Stimulated activated CD4-positive, alpha-beta T cell treated with anti-CD3 and anti-CD28 coated beads, TNF-alpha, amount 100 ng/mL, for 24 hours (primary cell): Measurements from ENCODE around the gene ARFGEF3.
A peak's percentile ranks its signal among the peaks of the same experiment; 100 is the strongest.
"Not testable (repeated sequence)": the region's sequence is repeated elsewhere in the genome, so short reads cannot be mapped to it uniquely, and the experiment has no call there.

Experiments used
- DNase-seq, 3 experiments: peaks; one replicate each; pipeline ENCODE4 v3.0.0-alpha.2; 2020; ENCODE audit warnings: low read depth in 3 of 3

The ARFGEF3 gene, protein sequence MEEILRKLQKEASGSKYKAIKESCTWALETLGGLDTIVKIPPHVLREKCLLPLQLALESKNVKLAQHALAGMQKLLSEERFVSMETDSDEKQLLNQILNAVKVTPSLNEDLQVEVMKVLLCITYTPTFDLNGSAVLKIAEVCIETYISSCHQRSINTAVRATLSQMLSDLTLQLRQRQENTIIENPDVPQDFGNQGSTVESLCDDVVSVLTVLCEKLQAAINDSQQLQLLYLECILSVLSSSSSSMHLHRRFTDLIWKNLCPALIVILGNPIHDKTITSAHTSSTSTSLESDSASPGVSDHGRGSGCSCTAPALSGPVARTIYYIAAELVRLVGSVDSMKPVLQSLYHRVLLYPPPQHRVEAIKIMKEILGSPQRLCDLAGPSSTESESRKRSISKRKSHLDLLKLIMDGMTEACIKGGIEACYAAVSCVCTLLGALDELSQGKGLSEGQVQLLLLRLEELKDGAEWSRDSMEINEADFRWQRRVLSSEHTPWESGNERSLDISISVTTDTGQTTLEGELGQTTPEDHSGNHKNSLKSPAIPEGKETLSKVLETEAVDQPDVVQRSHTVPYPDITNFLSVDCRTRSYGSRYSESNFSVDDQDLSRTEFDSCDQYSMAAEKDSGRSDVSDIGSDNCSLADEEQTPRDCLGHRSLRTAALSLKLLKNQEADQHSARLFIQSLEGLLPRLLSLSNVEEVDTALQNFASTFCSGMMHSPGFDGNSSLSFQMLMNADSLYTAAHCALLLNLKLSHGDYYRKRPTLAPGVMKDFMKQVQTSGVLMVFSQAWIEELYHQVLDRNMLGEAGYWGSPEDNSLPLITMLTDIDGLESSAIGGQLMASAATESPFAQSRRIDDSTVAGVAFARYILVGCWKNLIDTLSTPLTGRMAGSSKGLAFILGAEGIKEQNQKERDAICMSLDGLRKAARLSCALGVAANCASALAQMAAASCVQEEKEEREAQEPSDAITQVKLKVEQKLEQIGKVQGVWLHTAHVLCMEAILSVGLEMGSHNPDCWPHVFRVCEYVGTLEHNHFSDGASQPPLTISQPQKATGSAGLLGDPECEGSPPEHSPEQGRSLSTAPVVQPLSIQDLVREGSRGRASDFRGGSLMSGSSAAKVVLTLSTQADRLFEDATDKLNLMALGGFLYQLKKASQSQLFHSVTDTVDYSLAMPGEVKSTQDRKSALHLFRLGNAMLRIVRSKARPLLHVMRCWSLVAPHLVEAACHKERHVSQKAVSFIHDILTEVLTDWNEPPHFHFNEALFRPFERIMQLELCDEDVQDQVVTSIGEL (N-terminal part only)

DNA sequence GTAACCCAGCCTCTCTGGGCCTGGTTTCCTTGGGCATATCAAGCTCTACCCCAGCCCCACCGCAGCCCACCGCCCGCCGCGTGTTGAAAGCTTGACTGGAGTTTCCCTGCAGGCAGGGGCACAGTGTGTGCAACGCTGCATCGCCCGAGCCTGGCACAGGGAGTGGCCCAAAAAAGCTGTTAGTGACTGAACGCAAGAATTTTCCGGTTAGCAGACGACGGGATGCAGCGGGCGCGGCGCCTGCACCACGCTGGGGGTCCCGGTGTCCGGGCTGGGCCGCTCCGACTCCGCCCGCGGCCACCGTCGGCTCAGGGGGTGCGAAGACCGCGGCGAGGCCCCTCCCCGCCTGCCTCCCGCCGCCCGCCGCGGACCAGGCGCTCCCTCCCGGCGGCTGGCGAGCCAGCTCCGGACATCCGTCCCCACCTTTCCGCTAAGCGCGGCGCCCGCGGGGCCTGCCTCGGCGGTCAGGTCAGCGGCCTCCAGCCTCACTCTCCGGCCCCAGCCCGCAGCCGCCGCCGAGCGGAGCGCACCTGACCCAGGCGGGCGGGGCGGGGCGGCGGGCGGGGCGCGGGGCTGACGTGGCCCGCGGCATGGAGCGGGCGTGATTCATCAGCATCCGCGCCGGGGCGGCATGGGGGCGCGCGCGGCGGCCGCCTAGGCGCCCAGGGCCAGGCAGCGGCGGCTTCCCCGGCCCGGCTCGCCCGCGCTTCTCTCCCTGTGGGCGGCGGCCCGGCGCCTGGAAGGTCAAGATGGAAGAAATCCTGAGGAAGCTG, at the start of gene ARFGEF3:
Gene ARFGEF3 (plus strand): TSS at position 602 of the 773 bp plus-strand sequence. CDS start 148 bp downstream, at position 750.
- DNase-seq = peak in 2 of 3 experiments; percentile 11 to 65

DNA sequence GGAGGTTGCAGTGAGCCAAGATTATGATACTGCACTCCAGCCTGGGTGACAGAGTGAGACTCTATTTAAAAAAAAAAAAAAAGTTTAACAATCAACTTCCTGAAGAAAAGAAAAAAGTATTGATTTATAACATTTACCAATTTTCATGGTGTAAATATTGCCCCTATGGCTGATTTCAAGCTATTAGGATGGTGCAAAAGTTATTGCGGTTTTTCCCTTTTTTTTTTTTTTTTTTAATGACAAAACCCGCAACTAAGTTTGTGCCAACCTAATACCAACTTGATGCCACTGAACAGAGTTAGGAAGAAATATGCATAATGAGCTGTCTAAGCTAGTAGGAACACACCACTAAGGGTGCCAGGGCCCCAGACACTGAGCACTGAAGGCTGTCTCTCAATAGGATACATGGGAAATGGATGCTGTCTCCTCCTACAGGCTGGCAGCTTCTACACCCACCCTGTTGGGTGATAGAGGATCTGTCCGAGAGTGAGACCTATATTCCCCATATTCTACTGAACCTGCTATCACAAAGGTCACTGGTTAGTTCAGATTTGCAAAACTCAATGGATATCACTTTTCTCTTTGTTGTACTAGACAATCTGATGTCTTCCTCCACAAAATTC, 48.0 kb upstream of the ARFGEF3 start:
- DNase-seq = no peak

DNA sequence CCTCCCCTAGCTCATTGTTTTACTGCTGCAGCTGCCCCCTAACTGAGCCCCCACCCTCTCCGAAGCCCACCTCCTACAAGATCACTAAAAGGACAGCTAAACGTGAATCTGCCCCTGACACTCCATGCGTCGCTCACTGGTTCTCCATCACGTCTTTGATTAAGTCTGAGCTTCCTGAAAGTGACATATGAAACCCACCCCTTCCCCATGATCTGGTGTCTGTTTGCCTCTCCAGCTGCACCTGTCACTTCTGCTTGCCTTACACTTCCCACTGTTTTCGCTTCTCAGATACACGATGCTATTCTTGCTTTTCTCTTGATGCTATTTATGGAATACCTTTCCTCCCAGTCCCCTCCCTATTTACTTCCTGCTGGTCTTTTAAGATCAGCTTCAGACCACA, 46.5 kb upstream of the ARFGEF3 start:
- no peak for DNase-seq

DNA sequence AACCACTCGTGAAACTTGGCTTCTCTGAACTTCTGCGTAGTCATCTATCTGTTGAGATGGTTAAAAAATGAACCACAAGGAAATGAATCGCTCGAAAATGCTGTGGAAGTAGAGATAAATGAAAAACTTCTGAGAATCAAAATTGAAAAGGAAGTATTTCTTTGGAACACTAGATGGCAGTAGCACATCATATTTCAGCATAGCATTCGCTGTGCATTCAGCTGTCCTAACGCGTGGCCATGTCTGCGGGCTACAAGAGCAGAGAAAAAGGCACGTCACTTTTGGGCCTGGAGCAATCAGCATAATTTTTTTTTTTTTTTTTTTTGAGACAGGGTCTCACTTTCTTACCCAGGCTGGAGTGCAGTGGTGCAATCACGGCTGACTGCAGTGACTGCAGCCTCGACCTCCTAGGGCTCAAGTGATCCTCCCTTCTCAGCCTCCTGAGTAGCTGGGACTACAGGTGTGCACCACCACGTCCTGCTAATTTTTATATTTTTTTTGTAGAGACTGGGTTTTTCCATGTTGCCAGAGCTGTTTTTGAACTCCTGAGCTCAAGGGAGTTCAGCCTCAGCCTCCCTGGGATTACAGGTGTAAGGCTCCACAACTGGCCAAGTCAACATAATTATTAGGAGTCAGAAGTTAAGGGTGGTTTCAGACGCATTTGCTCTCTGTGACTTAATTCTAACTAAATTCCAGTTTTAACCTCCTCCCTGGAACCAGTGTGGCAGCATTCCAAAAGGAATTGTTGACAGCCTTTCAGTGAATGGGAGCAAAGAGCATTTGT, 45.7 kb upstream of the ARFGEF3 start:
- peak; percentile 11 to 26 (median 13) for DNase-seq

DNA sequence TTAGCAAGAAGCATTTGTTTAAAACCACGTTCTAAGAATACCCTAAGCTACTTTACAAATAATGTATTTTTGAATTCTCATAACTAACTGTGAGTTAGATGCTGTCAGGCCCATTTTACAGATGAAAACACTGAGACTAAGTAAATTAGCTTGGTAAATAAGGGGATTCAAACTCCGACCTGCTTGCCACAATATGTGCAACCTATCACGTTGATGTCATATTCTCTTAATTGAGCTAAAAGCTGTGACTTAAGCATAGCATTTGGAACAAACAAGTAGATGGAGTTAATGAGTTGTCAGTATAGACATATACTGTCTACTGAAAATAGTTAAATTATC, 45.1 kb upstream of the ARFGEF3 start:
- no peak for DNase-seq

DNA sequence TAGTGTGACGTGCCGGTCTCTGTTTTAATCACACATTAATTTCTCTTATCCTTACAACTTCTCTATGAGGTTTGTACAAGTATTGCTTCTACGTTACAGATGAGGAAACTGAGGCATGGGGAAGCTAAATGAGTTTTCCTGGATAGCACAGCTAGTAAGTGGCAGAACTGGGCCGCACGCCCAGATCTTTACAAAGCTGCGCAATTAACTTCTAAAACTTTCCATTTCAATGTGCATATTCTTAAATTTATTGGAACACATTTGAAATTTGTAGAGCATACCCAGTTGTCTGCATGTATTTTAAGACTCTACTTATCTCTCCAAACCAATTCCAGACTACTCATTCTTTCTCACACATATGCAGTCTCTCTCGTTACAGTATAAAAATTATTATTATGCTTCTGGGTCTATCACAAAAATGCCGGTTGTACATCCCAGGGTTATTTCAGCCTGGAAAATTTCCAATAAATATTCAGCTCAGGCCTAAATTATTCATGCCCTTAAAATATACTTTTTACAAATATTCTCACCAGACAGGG, 44.3 kb upstream of the ARFGEF3 start:
- DNase-seq = no peak

DNA sequence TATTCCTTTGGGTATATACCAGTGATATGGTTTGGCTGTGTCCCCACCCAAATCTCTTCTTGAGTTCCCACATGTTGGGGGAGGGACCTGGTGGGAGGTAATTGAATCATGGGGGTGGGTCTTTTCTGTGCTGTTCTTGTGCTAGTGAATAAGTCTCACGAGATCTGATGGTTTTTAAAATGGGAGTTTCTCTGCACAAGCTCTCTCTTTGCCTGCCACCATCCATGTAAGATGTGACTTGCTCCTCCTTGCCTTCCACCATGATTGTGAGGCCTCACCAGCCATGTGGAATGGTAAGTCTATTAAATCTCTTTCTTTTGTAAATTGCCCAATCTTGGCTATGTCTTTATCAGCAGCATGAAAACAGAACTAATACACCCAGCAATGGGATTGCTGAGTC, 42.5 kb upstream of the ARFGEF3 start:
- DNase-seq = not testable (repeated sequence)

DNA sequence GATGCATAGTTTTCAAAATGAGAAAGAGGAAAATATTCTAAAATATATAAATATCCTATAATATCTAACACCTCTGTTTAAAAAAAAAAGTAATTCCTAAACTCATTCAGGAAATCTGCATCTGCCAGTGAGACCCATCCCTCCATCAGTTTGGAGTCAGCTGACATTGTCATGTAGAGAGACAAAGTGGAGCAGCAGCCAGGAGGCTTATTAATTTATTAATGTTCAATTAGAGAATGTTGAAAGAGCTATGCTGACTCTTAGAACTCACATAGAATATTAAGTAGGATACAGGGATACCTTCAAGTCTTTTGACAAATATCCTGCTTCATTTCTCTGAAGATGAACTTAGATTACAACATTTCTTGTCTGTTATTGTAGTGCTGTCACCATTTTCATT, 41.8 kb upstream of the ARFGEF3 start:
- no peak for DNase-seq

DNA sequence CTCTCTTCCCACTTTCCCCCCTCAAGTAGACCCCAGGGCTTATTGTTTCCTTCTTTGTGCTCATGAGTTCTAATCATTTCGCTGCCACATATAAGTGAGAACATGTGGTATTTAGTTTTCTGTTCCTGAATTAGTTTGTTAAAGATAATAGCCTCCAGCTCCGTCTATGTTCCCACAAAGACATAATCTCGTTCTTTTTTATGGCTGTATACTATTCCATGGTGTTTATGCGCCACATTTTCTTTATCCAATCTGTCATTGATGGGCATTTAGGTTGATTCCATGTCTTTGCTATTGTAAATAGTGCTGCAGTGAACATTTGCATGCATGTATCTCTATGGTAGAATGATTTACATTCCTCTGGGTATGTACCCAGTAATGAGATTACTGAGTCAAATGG, 37.6 kb upstream of the ARFGEF3 start:
- DNase-seq = no peak

DNA sequence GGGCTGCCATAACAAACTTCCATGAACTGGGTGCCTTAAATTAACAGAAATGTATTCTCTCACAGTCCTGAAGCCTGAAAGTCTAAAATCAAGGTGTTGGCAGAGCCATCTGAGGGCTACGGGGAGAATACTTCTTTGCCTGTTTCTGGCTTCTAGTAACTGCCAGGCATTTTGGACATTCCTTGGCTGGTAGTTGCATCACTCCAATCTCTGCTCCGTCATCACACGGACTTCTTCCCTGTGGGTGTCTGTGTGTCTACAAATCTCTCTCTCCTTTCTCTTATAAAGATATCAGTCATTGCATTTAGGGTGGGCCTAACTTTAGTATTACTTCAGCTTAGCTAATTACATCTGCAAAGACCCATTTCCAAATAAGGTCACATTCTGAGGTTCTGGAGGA, 33.6 kb upstream of the ARFGEF3 start:
- DNase-seq = no peak

DNA sequence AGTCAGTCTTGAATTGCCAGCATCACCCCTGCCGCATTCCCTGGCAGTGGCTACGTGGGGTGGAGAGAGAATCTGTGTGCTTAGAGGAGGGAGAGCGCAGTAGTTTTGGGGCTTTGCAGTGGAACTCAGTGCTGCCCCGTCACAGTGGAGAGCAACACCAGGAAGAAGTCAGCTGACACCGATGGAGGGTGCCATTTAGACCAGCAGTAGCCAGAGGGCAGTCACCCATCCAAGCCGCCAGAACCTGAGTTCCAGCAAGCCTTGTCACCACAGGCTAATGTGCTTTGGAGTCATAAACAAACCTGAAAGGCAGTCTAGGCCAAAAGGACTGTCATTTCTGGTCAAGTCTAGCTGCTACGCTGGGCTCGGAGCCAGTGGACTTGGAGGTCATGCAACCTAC, 32.5 kb upstream of the ARFGEF3 start:
- DNase-seq = no peak

DNA sequence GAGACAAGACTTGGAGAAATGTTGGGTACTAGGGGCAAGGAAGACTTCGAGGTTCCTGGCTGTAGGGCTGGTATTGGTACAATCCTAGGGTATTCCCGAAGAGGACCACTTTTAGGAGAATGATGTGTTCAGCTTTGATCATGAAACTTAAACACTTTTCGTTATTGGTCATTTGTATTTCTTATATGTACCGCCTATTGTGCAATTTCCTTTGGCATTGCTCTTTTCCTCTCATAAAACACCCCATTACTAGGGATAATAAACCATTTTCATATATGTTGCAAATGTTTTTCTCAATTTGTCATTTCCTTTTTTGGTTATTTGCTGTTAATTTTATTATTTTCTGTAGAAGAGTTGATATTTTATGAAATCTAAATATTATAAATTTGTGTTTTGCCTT, 18.9 kb upstream of the ARFGEF3 start:
- DNase-seq = no peak

DNA sequence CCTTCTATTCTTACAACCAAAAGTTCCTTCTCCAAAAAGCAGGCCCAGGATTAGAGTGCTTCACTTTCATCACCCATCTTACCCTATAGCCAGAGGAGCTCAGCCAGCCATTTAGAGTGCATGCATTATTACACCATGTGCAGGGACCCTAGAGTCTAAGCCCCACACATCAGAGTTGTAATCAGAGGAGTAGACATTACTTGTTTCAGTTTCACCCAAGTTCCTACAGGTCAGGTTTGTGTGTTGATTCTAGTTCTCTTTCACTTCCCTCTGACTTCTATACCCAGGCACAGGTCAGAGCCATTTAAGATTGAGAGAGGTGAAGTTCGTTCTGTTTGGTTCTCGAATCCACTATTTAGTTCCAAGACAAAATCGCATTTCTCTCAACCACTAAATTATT, 16.3 kb upstream of the ARFGEF3 start:
- no peak for DNase-seq

DNA sequence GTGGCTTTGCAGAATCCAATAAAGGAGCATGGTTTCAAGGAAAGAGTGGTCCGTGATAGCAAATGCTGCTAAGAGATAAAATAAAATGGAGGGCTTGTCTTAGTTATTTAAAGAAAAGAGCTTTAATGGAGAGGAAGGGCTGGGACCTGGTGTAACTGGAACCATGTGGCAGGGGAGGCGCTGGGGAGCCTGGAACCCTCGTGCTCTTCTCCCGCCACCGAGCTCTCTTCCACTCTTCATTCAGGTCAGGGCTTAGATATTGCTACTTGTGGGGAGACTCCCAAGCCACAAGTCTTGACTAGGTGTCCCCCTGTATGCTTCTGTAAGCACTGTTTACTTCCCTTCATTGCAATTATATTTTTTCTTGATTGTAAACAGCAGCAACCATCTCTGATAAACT, 15.2 kb upstream of the ARFGEF3 start:
- no peak for DNase-seq

DNA sequence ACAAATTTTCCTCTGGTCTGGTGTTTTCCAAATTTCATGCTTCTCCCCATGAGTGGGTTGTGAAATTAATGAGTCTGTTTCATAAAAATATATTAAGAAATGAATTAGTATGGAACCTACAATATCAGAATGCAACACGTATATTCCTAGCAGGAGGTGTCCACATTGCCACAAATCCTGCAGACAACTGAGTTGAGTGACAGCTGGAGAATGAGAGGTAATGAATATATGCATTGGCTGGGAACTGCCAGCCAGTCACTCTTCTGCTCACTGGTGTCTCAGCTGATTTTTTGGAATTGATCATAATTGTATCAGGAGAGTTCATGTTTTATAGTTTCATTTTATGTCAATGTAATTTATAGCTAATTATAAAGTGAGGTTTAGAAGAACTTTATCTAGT, 6.3 kb upstream of the ARFGEF3 start:
- DNase-seq = no peak

DNA sequence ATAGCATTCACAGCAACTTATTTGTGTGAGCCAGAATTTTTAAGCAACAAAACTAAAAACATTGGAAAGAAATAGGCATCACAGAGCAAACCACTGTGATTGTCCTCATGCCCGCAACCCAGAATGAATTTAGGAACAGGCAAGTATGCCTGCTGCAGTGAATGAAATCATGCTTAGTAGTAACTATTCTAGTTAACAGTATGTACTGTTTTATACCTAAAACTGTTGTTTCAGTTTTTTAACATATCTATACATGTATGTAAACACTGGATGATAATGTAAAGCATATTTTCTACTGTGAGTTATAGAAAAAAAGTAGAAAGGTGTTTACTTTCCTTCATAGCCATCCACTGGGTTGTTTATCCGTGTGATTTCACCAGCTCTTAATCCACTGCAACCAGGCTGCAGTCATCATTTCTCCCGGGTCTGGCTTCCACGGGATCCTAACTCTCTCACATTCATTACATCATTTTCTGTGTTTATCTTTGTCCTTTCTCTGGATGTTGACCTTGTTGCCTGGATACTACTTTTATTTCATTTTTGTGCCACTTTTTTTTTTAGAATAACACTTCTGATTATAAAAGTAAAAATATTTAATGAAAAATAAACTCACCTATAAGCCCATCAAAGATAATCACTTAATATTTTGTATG, 3.6 kb upstream of the ARFGEF3 start:
- DNase-seq = no peak

DNA sequence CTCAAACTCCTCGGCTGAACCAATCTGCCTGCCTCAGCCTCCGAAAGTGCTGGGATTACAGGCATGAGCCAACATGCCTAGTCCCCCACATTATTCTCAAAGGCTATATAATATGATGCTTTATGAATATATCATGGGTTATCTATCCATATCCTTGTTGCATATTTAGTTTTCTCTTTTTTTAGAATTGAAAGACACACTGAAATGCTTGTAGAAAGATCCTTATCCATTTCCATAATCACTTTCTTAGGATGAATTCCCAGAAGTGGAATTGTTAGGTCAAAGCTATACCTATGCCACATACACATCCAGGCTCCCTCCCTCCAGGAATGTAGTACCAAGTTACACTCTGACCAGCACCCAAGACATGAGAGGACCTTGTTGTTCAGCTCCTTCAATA, 2.5 kb upstream of the ARFGEF3 start:
- DNase-seq = no peak

DNA sequence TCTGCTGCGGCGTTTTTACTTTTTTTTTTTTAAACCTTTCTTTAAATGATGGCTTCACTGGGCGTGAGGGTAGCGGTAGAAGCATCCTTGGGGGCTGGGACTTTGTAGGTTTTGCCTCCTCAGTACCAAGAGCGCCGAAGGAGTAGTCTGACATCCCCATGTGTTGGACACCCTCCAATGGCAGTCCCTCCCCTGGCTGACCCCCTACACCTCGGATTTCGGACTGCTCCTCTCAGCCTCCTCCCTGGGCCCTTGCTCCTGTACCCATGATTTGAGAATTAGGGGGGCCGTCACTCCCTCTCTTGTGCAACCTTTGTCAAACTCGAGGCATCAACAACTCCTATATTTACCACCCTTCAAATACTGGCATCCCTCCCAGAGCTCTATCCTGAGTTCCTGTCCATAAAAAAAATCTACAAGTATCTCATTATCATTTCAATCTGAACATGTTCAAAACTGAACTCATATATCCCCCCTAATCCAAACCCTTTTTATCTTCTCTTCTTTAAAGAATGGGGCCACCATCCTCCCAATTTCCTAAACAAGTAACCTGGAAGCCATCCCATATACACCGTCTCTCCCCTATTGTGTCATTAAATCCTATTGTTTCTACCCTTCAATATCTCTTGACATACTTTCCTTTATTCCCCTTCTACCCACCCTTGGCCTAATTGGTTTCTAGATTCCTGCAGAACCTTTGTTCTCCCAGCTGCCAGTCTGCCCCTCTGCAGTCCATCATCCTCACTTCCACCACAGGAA, 1.2 kb upstream of the ARFGEF3 start:
- no peak for DNase-seq

DNA sequence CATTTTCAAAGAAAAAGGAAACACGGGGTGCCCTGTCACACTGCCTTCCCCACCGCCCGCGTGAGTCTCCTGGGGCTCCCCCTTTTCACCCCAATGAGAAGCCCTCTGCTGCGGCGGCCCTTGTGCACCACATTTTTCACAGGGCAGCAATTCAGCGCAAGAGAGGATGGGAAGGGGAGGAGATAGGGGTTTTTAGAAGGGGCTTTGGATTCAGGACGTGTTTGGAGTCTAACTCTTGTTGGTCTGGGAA, 726 bp upstream of the ARFGEF3 start:
- DNase-seq = peak in 1 of 3 experiments; percentile 5
